Esophagus squamous epithelium (tissue), 5 donors: ENCODE results near the gene LIPC. TPM values are rescaled to one million over a fixed set of nuclear protein-coding genes. Genes with fewer than 3 reads are reported as not detected.

Source experiments
- DNase-seq: peaks from one replicate; lab custom pipeline; 2025; lab: John Stamatoyannopoulos, UW
- H3K27ac ChIP-seq, 4 donors: fragments of 200-600 bp; sonication (generic); one replicate each; pipeline ENCODE4 v1.5.1; 2016 to 2019; ENCODE audit warnings: mild to moderate bottlenecking in 1 of 4
- H3K27me3 ChIP-seq, 4 donors: fragments of 200-600 bp; sonication (generic); 1 replicate in 3 of 4; 2 replicates in 1 of 4; pipeline versions ENCODE4 v1.5.1 to v1.6.0; 2017 to 2021; ENCODE audit warnings: antibody characterized with exemption in 1 of 4
- H3K36me3 ChIP-seq, 3 donors: fragments of 200-600 bp; sonication (generic); one replicate each; pipeline ENCODE4 v1.5.1; 2016 to 2019
- H3K4me1 ChIP-seq, 3 donors: fragments of 200-600 bp; sonication (generic); one replicate each; pipeline ENCODE4 v1.5.1; 2017 to 2019
- H3K4me3 ChIP-seq, 4 donors: fragments of 200-600 bp; sonication (generic); 1 replicate in 3 of 4; 2 replicates in 1 of 4; pipeline ENCODE4 v1.5.1; 2016 to 2019; ENCODE audit warnings: mild to moderate bottlenecking in 2 of 4, moderate library complexity in 1 of 4
- H3K9me3 ChIP-seq, 3 donors: fragments of 200-600 bp; sonication (generic); one replicate each; pipeline ENCODE4 v1.5.1; 2016 to 2019
- CTCF ChIP-seq, 6 experiments: fragments of 450-650 bp in 4 of 6; fragments of 200-600 bp in 2 of 6; sonication (generic) in 2 of 6; IDR thresholded peaks; one replicate each; pipeline ENCODE4 v1.5.1; 2016 to 2019; ENCODE audit warnings: antibody characterized with exemption in 6 of 6, mild to moderate bottlenecking in 4 of 6, moderate library complexity in 4 of 6
- POLR2A ChIP-seq, 4 donors: fragments of 450-650 bp; IDR thresholded peaks; one replicate each; pipeline ENCODE4 v1.6.1; 2017; ENCODE audit warnings: antibody characterized with exemption in 4 of 4, mild to moderate bottlenecking in 4 of 4, moderate library complexity in 3 of 4
- WGBS, 2 donors: methylation state at CpG; one replicate each; pipeline ENCODE4 v1.1.5; 2018; 5-methylcytosine and 5-hydroxymethylcytosine counted together
- intact Hi-C: fragments of 100-400 bp; cut with DNase I; formaldehyde crosslinking; loops from one replicate; pipeline ENCODE4 v1.15.0; 2022
- total RNA-seq, 4 donors: library from RNA; depleted of rRNA; stranded (reverse); fragments of >200 nt; gene quantifications; one replicate each; pipeline ENCODE4 v1.1.0, GENCODE V29; 2016
- donor health status: DM: yes; HTN: yes; CAD: no.

Gene LIPC
- total RNA-seq, 4 donors from 2014 or later, result 0.27 to 1.1 (median 0.38) TPM; not detected in 1

GRCh38 chr15:58561321-58561720 lies 129.5 kb downstream of the LIPC start:
- H3K9me3 ChIP-seq, result no peaks in the 10 kb centered on the region

GRCh38 chr15:58562135-58562534 lies 130.3 kb downstream of the LIPC start:
- no peak for TF ChIP-seq CTCF (IDR thresholded peaks at IDR 0.05)
- WGBS, 2 donors, result 75 to 100% methylated on average over 2 to 3 of the region's 3 CpGs
- intact Hi-C loops, result no loop called here
- Histone ChIP-seq H3K27ac (no peak overlapping the region), H3K4me3 (no peak overlapping the region), H3K27me3 (no peaks in the 10 kb centered on the region), H3K36me3 (no peaks in the 10 kb centered on the region), H3K9me3 (no peaks in the 10 kb centered on the region), H3K4me1 (no peaks in the 10 kb centered on the region)
- DNase-seq, result no peak

More at GRCh38 chr15:58561321-58561720, 129.5 kb downstream of the LIPC start:
- TF ChIP-seq CTCF (IDR thresholded peaks at IDR 0.05) (no peak), POLR2A (IDR thresholded peaks at IDR 0.05) (no peak)
- no peak overlapping the region for H3K4me3 ChIP-seq
- H3K4me1 ChIP-seq, result no peaks in the 10 kb centered on the region
- intact Hi-C loops, result no loop called here
- H3K27ac ChIP-seq, result no peak overlapping the region
- H3K36me3 ChIP-seq, result no peaks in the 10 kb centered on the region
- H3K27me3 ChIP-seq, result no peaks in the 10 kb centered on the region
- DNase-seq, result no peak
- WGBS, 2 donors, result 0% methylated on average over 1 of the region's 1 CpG

DNA sequence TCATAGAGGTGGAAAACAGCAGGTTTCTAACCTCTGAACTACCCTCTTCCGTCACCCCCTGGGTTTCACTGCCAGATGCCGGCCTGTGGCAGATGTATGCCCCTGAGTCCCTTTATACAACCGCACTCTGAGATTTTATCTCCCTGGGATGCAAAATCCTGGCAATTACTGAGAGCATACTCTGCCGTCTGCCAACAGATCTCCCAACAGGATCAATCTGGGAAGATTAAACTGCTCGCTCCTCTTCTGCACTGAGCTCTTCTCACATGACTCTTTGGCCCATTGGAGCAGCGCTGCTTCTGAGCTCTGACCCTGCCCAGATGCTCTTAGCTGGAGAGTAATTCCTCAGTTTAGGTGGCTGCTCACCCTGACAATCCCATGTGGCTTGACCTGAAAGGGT lies 133.2 kb downstream of the LIPC start:
- DNase-seq, result no peak
- intact Hi-C loops, result no loop called here
- Histone ChIP-seq H3K4me3 (no peak overlapping the region), H3K27me3 (no peaks in the 10 kb centered on the region), H3K9me3 (no peaks in the 10 kb centered on the region), H3K36me3 (no peaks in the 10 kb centered on the region), H3K4me1 (no peaks in the 10 kb centered on the region), H3K27ac (no peak overlapping the region)
- WGBS, 2 donors, result 88% methylated on average over 5 of the region's 6 CpGs
- TF ChIP-seq CTCF (IDR thresholded peaks at IDR 0.05), result no peak
- TF ChIP-seq POLR2A (IDR thresholded peaks at IDR 0.05), result no peak

DNA sequence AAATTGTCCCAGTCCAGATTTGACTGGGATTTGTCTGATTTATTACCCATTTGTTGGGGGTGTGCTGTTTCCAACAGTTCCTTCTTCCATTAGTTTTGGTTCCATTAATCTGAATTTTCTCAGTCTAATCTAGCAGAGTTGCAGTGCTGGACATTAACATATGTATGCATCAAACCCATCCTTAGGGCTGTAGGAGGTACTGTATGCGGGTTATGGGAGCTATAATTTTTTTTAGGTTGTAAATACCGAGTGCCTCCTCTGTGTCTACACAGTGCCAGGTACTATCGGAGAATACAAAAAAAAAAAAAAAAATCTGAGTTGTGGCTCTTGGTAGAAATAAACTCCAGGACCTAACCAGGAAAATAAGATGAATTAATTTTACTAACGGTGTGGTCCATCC lies 133.8 kb downstream of the LIPC start:
- intact Hi-C loops, result no loop called here
- Histone ChIP-seq H3K4me3 (no peak overlapping the region), H3K4me1 (no peaks in the 10 kb centered on the region), H3K9me3 (no peaks in the 10 kb centered on the region), H3K36me3 (no peaks in the 10 kb centered on the region), H3K27me3 (no peaks in the 10 kb centered on the region), H3K27ac (no peak overlapping the region)
- WGBS, 2 donors, result 55 to 67% methylated on average over 4 of the region's 4 CpGs
- TF ChIP-seq POLR2A (IDR thresholded peaks at IDR 0.05) (no peak), CTCF (IDR thresholded peaks at IDR 0.05) (no peak)
- no peak for DNase-seq

DNA sequence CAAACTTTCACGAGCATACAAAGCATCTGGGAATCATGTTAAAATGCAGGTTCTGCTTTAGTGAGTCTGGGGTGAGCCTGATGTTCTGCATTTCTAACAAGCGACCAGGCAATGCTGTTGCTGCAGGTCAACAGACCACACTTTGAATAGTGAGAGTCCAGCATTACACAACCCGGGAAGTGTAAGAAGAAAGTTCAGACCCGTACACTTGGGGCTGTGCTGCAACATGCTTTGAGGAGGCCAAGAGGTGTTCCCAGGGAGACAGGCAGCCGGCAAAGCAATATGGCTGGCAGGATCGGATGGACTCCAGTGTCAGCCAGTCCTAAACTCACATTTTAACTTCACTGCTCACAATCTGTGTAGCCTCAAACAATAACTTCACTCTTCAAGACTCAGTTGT lies 134.2 kb downstream of the LIPC start:
- no peaks in the 10 kb centered on the region for H3K36me3 ChIP-seq
- intact Hi-C loops, result no loop called here
- no peaks in the 10 kb centered on the region for H3K4me1 ChIP-seq
- no peaks in the 10 kb centered on the region for H3K27me3 ChIP-seq
- H3K4me3 ChIP-seq, result no peak overlapping the region
- no peaks in the 10 kb centered on the region for H3K9me3 ChIP-seq
- TF ChIP-seq POLR2A (IDR thresholded peaks at IDR 0.05) (no peak), CTCF (IDR thresholded peaks at IDR 0.05) (no peak)
- H3K27ac ChIP-seq, result no peak overlapping the region
- DNase-seq, result no peak
- 59 to 66% methylated on average over 6 of the region's 6 CpGs for WGBS, 2 donors
